H1 (cell line): ENCODE measurements around the gene ANKRD30A.
"Not testable (repeated sequence)": the region's sequence is repeated elsewhere in the genome, so short reads cannot be mapped to it uniquely, and the experiment has no call there.

ENCODE experiments used
- CTCF ChIP-seq, 3 experiments: IDR thresholded peaks; 1 replicate in 2 of 3; 2 replicates in 1 of 3; pipeline versions ENCODE4 v1.5.1 to v1.6.1; 2011; ENCODE audit warnings: low read length in 3 of 3, mild to moderate bottlenecking in 3 of 3, inconsistent platforms in 2 of 3, low read depth in 1 of 3, moderate library complexity in 1 of 3; ENCODE audit not compliant: insufficient read depth in 1 of 3; ENCODE audit errors: control extremely low read depth in 1 of 3
- EP300 ChIP-seq, 2 experiments: IDR thresholded peaks; 1 replicate in 1 of 2; 2 replicates in 1 of 2; pipeline ENCODE4 v1.6.1; 2011 to 2012; ENCODE audit warnings: low read depth in 2 of 2, low read length in 2 of 2, mild to moderate bottlenecking in 2 of 2, borderline replicate concordance in 1 of 2, inconsistent platforms in 1 of 2, moderate library complexity in 1 of 2
- GABPA ChIP-seq: IDR thresholded peaks from 2 replicates; pipeline ENCODE4 v1.6.1; 2011; ENCODE audit warnings: mild to moderate bottlenecking, low read length, moderate library complexity, borderline replicate concordance; ENCODE audit not compliant: insufficient read depth
- HDAC6 ChIP-seq: IDR thresholded peaks from one replicate; pipeline ENCODE4 v1.7.1; 2012; ENCODE audit warnings: low read depth, mild to moderate bottlenecking, inconsistent platforms, low read length, moderate library complexity
- PHF8 ChIP-seq: fragments of 200-600 bp; sonication (generic); conservative IDR thresholded peaks from 2 replicates; pipeline ENCODE4 v1.7.1; 2012; ENCODE audit warnings: low read depth, mild to moderate bottlenecking, inconsistent platforms, low read length, moderate library complexity
- POLR2A ChIP-seq, 2 experiments: IDR thresholded peaks; 1 replicate in 1 of 2; 2 replicates in 1 of 2; pipeline ENCODE4 v1.6.1; 2011; ENCODE audit warnings: low read depth in 2 of 2, low read length in 2 of 2, mild to moderate bottlenecking in 2 of 2; ENCODE audit errors: control extremely low read depth in 1 of 2
- POLR2AphosphoS5 ChIP-seq: IDR thresholded peaks from 2 replicates; pipeline ENCODE4 v1.6.1; 2011; ENCODE audit warnings: low read depth, low read length
- RFX5 ChIP-seq: IDR thresholded peaks from 2 replicates; pipeline ENCODE4 v1.6.1; 2011; ENCODE audit warnings: low read depth, low read length, improper control_type of control experiment, borderline replicate concordance
- RNF2 ChIP-seq: fragments of 200-900, 300-1000 bp; sonication (generic); IDR thresholded peaks from 2 replicates; pipeline ENCODE4 v1.7.1; 2016; ENCODE audit warnings: borderline replicate concordance, low read depth, mild to moderate bottlenecking, antibody characterized with exemption, low read length; ENCODE audit not compliant: poor library complexity, severe bottlenecking; ENCODE audit errors: missing control alignments
- SRF ChIP-seq: IDR thresholded peaks from 2 replicates; pipeline ENCODE4 v1.6.1; 2011; ENCODE audit warnings: mild to moderate bottlenecking, low read depth, low read length, moderate library complexity

- not testable (repeated sequence) for TF ChIP-seq POLR2AphosphoS5; RNF2; POLR2A (IDR thresholded peaks at IDR 0.05; ENCODE audit: control extremely low read depth in 1 of 2, low read depth in 2 of 2, low read length in 2 of 2); HDAC6; PHF8; CTCF (IDR thresholded peaks at IDR 0.05; ENCODE audit: control extremely low read depth in 1 of 3, insufficient read depth in 1 of 3, low read depth in 1 of 3, low read length in 3 of 3); GABPA; EP300 (IDR thresholded peaks at IDR 0.05; ENCODE audit: borderline replicate concordance in 1 of 2, low read depth in 2 of 2, low read length in 2 of 2); RFX5; SRF
Measured at GRCh38 chr10:37178296-37178695, 52.9 kb downstream of the ANKRD30A start.
